Measurements from ENCODE around the gene PICALM. TPM values are rescaled to one million over a fixed set of nuclear protein-coding genes. Genes with fewer than 3 reads are reported as not detected.

The PICALM gene
- total and polyA plus RNA-seq, 2 of the 4 experiments (the other 2 are of a cell fraction) = 235 to 453 TPM

- no peak overlapping the region for H2BK15ac ChIP-seq (ENCODE audit: low read depth, low read length)
- dilution Hi-C loops (cut with HindIII; ENCODE audit: low sequenced_read_pairs, unreplicated experiment) = no loop called here
- H2AFZ ChIP-seq (replicated peaks; ENCODE audit: low read length, poor library complexity) = no peak overlapping the region
- no peak overlapping the region for H3K18ac ChIP-seq (ENCODE audit: low read depth, low read length)
- ChIA-PET POLR2A (ENCODE audit: unreplicated experiment) (interaction anchor here (0.6 kb wide), 1 partner anchor 231 kb away, joined by 4 read pairs; no protein-coding TSS in a partner anchor), CTCF (no interaction called here)
- peaks cover 20% of the 10 kb centered on the region for H3K36me3 ChIP-seq (ENCODE audit: control insufficient read depth, insufficient read depth, low read length)
- ATAC-seq (ENCODE audit: low read depth) (no peak), DNase-seq (no peak)
- no peak overlapping the region for H2BK120ac ChIP-seq (ENCODE audit: low read depth, low read length)
- no peak overlapping the region for H2AK5ac ChIP-seq (ENCODE audit: low read depth, low read length)
- H3K79me1 ChIP-seq (ENCODE audit: low read depth in 1 of 2, low read length in 2 of 2) = peaks cover 16 to 34% of the 10 kb centered on the region in 2 experiments
- no peak overlapping the region for H4K91ac ChIP-seq (ENCODE audit: insufficient read depth, low read depth, low read length)
- WGBS, 2 experiments (ENCODE audit: extremely low coverage in 2 of 2, insufficient read length in 1 of 2) = no CpG with 5 or more reads among the region's 2 CpGs
- H3K4me2 ChIP-seq (ENCODE audit: low read depth, low read length) = no peak overlapping the region
- H3K23ac ChIP-seq (ENCODE audit: low read depth, low read length) = no peak overlapping the region
- H2AK9ac ChIP-seq (replicated peaks; ENCODE audit: low read depth, low read length, poor library complexity) = no peak overlapping the region
- no peak overlapping the region for H3K27ac ChIP-seq (ENCODE audit: insufficient read depth, low read length)
- no peak overlapping the region for H2BK5ac ChIP-seq (ENCODE audit: low read depth, low read length, poor library complexity, severe bottlenecking)
- no peak overlapping the region for H3K4me3 ChIP-seq (ENCODE audit: insufficient read depth, low read depth, low read length)
- H3K27me3 ChIP-seq (ENCODE audit: control insufficient read depth, insufficient read depth, low read length) = no peaks in the 10 kb centered on the region
- H3K9me1 ChIP-seq (ENCODE audit: insufficient read depth, low read length) = peaks cover 3% of the 10 kb centered on the region; the same call in 1 of the 2 replicates
- peaks cover 10% of the 10 kb centered on the region; the same call in 1 of the 2 replicates for H4K20me1 ChIP-seq (ENCODE audit: insufficient read depth, low read length)
- intact Hi-C loops (cut with micrococcal nuclease) = loop anchor here (5.0 kb wide), 1 partner anchor 37 kb away; no protein-coding TSS in a partner anchor
- H3K14ac ChIP-seq (replicated peaks; ENCODE audit: low read depth, low read length) = no peak overlapping the region
- TF ChIP-seq CEBPB (IDR thresholded peaks at IDR 0.05; ENCODE audit: low read depth, low read length) = no peak
- no peak for TF ChIP-seq RCOR1 (IDR thresholded peaks at IDR 0.05; ENCODE audit: insufficient replicate concordance, low read length)
- TF ChIP-seq, protein P1, sequence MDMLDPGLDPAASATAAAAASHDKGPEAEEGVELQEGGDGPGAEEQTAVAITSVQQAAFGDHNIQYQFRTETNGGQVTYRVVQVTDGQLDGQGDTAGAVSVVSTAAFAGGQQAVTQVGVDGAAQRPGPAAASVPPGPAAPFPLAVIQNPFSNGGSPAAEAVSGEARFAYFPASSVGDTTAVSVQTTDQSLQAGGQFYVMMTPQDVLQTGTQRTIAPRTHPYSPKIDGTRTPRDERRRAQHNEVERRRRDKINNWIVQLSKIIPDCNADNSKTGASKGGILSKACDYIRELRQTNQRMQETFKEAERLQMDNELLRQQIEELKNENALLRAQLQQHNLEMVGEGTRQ (IDR thresholded peaks at IDR 0.05; ENCODE audit: low read depth, low read length) = no peak
- TF ChIP-seq NFE2L2 (IDR thresholded peaks at IDR 0.05; ENCODE audit: low read depth, low read length) = no peak
- no peak for TF ChIP-seq BHLHE40 (IDR thresholded peaks at IDR 0.05; ENCODE audit: low read depth, low read length)
- H2BK20ac ChIP-seq (ENCODE audit: low read depth, low read length) = no peak overlapping the region
- in situ Hi-C loops (cut with MboI; ENCODE audit: low sequenced_read_pairs) = no loop called here
- no peak overlapping the region for H4K8ac ChIP-seq (ENCODE audit: low read depth in 2 of 2, low read length in 2 of 2)
- H3K56ac ChIP-seq (ENCODE audit: extremely low read depth, insufficient read depth, low read length) = no peak overlapping the region
- no peaks in the 10 kb centered on the region for H3K9me3 ChIP-seq (ENCODE audit: control insufficient read depth, insufficient read depth, low read length)
- H3K9ac ChIP-seq (ENCODE audit: low read depth, low read length) = no peak overlapping the region
- no peaks in the 10 kb centered on the region for H3K4me1 ChIP-seq (ENCODE audit: control insufficient read depth, insufficient read depth, low read length)
- H3K4ac ChIP-seq (ENCODE audit: low read depth, low read length) = no peak overlapping the region
- H4K5ac ChIP-seq (ENCODE audit: low read depth, low read length) = no peak overlapping the region
- no TSS peak for BruUV-seq (replicated peaks)
Observed at GRCh38 chr11:86014221-86014620, 54.7 kb downstream of the PICALM start.

Data from IMR-90 (cell line).